Measurements from ENCODE around the gene TAGLN2. TPM values are rescaled to one million over a fixed set of nuclear protein-coding genes. Genes with fewer than 3 reads are reported as not detected.

Gene TAGLN2
- total and polyA plus RNA-seq, 10 of the 15 experiments (the other 5 are each of a cell fraction or from before 2014, with no cell fraction given), result 155 to 611 (median 363) TPM

GRCh38 chr1:159935305-159935704 is 10.0 kb upstream of the TAGLN2 start:
- H3K4me2 ChIP-seq (ENCODE audit: control insufficient read depth, insufficient read depth), result no peak overlapping the region
- H3K27ac ChIP-seq (ENCODE audit: control insufficient read depth, insufficient read depth), result no peak overlapping the region
- no peaks in the 10 kb centered on the region for H3K9me3 ChIP-seq (replicated peaks; ENCODE audit: control insufficient read depth, insufficient read depth, low read length)
- POLR2A ChIA-PET, result interaction anchor here (3.9 kb wide), 1 partner anchor 12 kb away, joined by 23 read pairs; the partner anchor contains the start of gene TAGLN2
- RAD21 ChIA-PET (ENCODE audit: unreplicated experiment), result interaction anchor here (0.9 to 12.4 kb wide), 4 partner anchors 43 to 73 kb away, joined by 5 to 113 read pairs (median 12); no protein-coding TSS in a partner anchor
- WGBS (ENCODE audit: insufficient coverage, insufficient replicate concordance, low lambda C conversion rate, missing lambda C conversion rate), result 65% methylated on average over 9 of the region's 11 CpGs
- ATAC-seq (no peak), DNase-seq (ENCODE audit: low read depth, low spot score) (no peak), FAIRE-seq (no peak)
- H3K36me3 ChIP-seq (ENCODE audit: control insufficient read depth in 2 of 2, insufficient read depth in 2 of 2, low read length in 1 of 2), result no peaks in the 10 kb centered on the region
- CTCF ChIA-PET, result interaction anchor here (0.6 to 22.4 kb wide), 12 partner anchors 9 to 143 kb away, joined by 3 to 422 read pairs (median 3); no protein-coding TSS in a partner anchor
- SMC1A ChIA-PET (ENCODE audit: uncharacterized antibody, unreplicated experiment), result interaction anchor here (1.0 to 9.2 kb wide), 7 partner anchors 12 to 71 kb away, joined by 3 to 122 read pairs (median 5); no protein-coding TSS in a partner anchor
- TF ChIP-seq SMAD5 (IDR thresholded peaks at IDR 0.05; ENCODE audit: low read depth) (no peak), ZNF274 (IDR thresholded peaks at IDR 0.05; ENCODE audit: insufficient read depth, insufficient read length) (no peak), SMC3 (IDR thresholded peaks at IDR 0.05; ENCODE audit: borderline replicate concordance, low read length) (no peak), MYC (IDR thresholded peaks at IDR 0.05; ENCODE audit: insufficient read depth, insufficient read length, insufficient replicate concordance, low read length, severe bottlenecking) (no peak), TCF7 (IDR thresholded peaks at IDR 0.05; ENCODE audit: borderline replicate concordance) (no peak)
- H3K79me2 ChIP-seq (ENCODE audit: control insufficient read depth, insufficient read depth, low read length), result no peaks in the 10 kb centered on the region
- no peak overlapping the region for H3K9ac ChIP-seq (ENCODE audit: control insufficient read depth, insufficient read depth, low read length)
- peaks cover 23% of the 10 kb centered on the region for H3K4me1 ChIP-seq (ENCODE audit: control insufficient read depth, insufficient read depth, low read length)
- in situ Hi-C loops (cut with MboI) (loop anchor here (5.0 kb wide), 1 partner anchor 72 kb away; no protein-coding TSS in a partner anchor), intact Hi-C loops (cut with micrococcal nuclease; ENCODE audit: unreplicated experiment) (no loop called here)
- no peaks in the 10 kb centered on the region for H4K20me1 ChIP-seq (ENCODE audit: control insufficient read depth, insufficient read depth)
- 0 out of 4 replicates have a peak, but pooled peaks cover 0 to 2% of the 10 kb centered on the region in 2 experiments for H3K27me3 ChIP-seq (replicated peaks in 1 of 2; ENCODE audit: control insufficient read depth in 2 of 2, insufficient read depth in 2 of 2, low read length in 1 of 2)
- H3K4me3 ChIP-seq, result no peak overlapping the region
- no peak overlapping the region for H2AFZ ChIP-seq (ENCODE audit: control insufficient read depth, low read depth, low read length)
- BruUV-seq (replicated peaks), result no TSS peak

Data from GM12878 (cell line).